AG04450 (cell line): ENCODE data around the gene ADAMTS2. TPM values are rescaled to one million over a fixed set of nuclear protein-coding genes. Genes with fewer than 3 reads are reported as not detected.

Experiments
- CTCF ChIA-PET: fragments of 300-600, 350-600 bp; formaldehyde crosslinking; extraction: SDS; loops from one replicate; lab custom pipeline; 2022; ENCODE audit warnings: antibody characterized with exemption, inconsistent platforms; lab: Charles Lee
- POLR2A ChIA-PET: fragments of 350-600 bp; formaldehyde crosslinking; extraction: SDS; loops from one replicate; lab custom pipeline; 2021; ENCODE audit warnings: antibody characterized with exemption, inconsistent platforms; lab: Yijun Ruan, JAX
- DNase-seq: peaks from one replicate; pipeline ENCODE4 v3.0.0-alpha.2; 2011; ENCODE audit warnings: low read depth, low spot score
- H3K27ac ChIP-seq: one replicate; pipeline ENCODE4 v1.5.1; 2012; ENCODE audit warnings: low read depth, low read length, control low read depth
- H3K27me3 ChIP-seq: one replicate; pipeline ENCODE4 v1.6.0; 2012; ENCODE audit warnings: low read length; ENCODE audit not compliant: control insufficient read depth, insufficient read depth
- H3K4me3 ChIP-seq: 2 replicates; pipeline ENCODE4 v1.5.1; 2011; ENCODE audit warnings: mild to moderate bottlenecking, low read depth, low read length, control low read depth
- H3K9me3 ChIP-seq: 2 replicates; pipeline ENCODE4 v1.5.1; 2012; ENCODE audit warnings: low read length; ENCODE audit not compliant: control insufficient read depth, insufficient read depth
- CTCF ChIP-seq: IDR thresholded peaks from 2 replicates; pipeline ENCODE4 v1.5.1; 2011; ENCODE audit warnings: low read depth, low read length, control low read depth, inconsistent platforms
- polyA plus RNA-seq: library from polyadenylated mRNA; depleted of rRNA; stranded (reverse); fragments of >200 nt; gene quantifications from 2 replicates; pipeline ENCODE4 v1.2.3, GENCODE V29; 2011

Gene ADAMTS2
- polyA plus RNA-seq, 1 experiment, result 22.6 TPM

- no peak for TF ChIP-seq CTCF
- Histone ChIP-seq H3K27ac (no peak overlapping the region), H3K9me3 (peaks cover 70% of the 10 kb centered on the region), H3K4me3 (no peak overlapping the region), H3K27me3 (no peaks in the 10 kb centered on the region)
- DNase-seq, result no peak
- ChIA-PET CTCF (no interaction called here), POLR2A (no interaction called here)
These were observed 217.3 kb downstream of the ADAMTS2 start for GRCh38 chr5:179128041-179128365.

GRCh38 chr5:179127136-179128040, 217.9 kb downstream of the ADAMTS2 start:
- Histone ChIP-seq H3K27me3 (no peaks in the 10 kb centered on the region), H3K9me3 (peaks cover 75% of the 10 kb centered on the region), H3K27ac (no peak overlapping the region), H3K4me3 (no peak overlapping the region)
- CTCF ChIA-PET, result no interaction called here
- DNase-seq, result no peak
- no peak for TF ChIP-seq CTCF
- POLR2A ChIA-PET, result no interaction called here

- Histone ChIP-seq H3K27ac (no peak overlapping the region), H3K4me3 (no peak overlapping the region), H3K27me3 (no peaks in the 10 kb centered on the region), H3K9me3 (peaks cover 79% of the 10 kb centered on the region)
- no peak for TF ChIP-seq CTCF
- POLR2A ChIA-PET, result no interaction called here
- CTCF ChIA-PET, result no interaction called here
- DNase-seq, result no peak
These were observed 218.7 kb downstream of the ADAMTS2 start for GRCh38 chr5:179126506-179126991.

- Histone ChIP-seq H3K4me3 (no peak overlapping the region), H3K27ac (no peak overlapping the region), H3K9me3 (peaks cover 82% of the 10 kb centered on the region), H3K27me3 (no peaks in the 10 kb centered on the region)
- POLR2A ChIA-PET, result no interaction called here
- CTCF ChIA-PET, result no interaction called here
- no peak for DNase-seq
- TF ChIP-seq CTCF, result no peak
These were observed 219.3 kb downstream of the ADAMTS2 start for GRCh38 chr5:179125789-179126505.
